IMR-90 (cell line): ENCODE results near the gene ELP4. TPM values are rescaled to one million over a fixed set of nuclear protein-coding genes. Genes with fewer than 3 reads are reported as not detected.

Experiments
- ATAC-seq: fragments of 200-7000 bp; cut with Tn5 transposase; 2 replicates; pipeline ENCODE4 v1.9.1; 2020; ENCODE audit warnings: low read depth, mild to moderate bottlenecking, moderate library complexity
- BruUV-seq: library from RNA; stranded (reverse); fragments of 400-500 nt; replicated peaks from 2 replicates; lab custom pipeline; 2021; lab: Mats Ljungman, UMichigan
- CTCF ChIA-PET: fragments of 300-600 bp; formaldehyde crosslinking; extraction: SDS; loops from one replicate; lab custom pipeline; 2021; ENCODE audit warnings: antibody characterized with exemption; lab: Yijun Ruan, JAX
- POLR2A ChIA-PET: fragments of 300-600 bp; sonication (Branson Sonifier 250); formaldehyde crosslinking; loops from one replicate; lab custom pipeline; 2022; ENCODE audit warnings: antibody characterized with exemption; ENCODE audit not compliant: unreplicated experiment; lab: Charles Lee
- DNase-seq: peaks from one replicate; pipeline ENCODE4 v3.0.0; 2013
- H2AFZ ChIP-seq: replicated peaks from 2 replicates; pipeline ENCODE3; 2013; ENCODE audit warnings: low read length, mild to moderate bottlenecking; ENCODE audit not compliant: poor library complexity
- H2AK5ac ChIP-seq: 2 replicates; pipeline ENCODE4 v1.6.1; 2013; ENCODE audit warnings: low read depth, low read length, inconsistent platforms
- H2AK9ac ChIP-seq: replicated peaks from 2 replicates; pipeline ENCODE3; 2013; ENCODE audit warnings: mild to moderate bottlenecking, low read depth, low read length, moderate library complexity; ENCODE audit not compliant: poor library complexity
- H2BK120ac ChIP-seq: 2 replicates; pipeline ENCODE4 v1.6.1; 2013; ENCODE audit warnings: low read depth, low read length, inconsistent platforms
- H2BK15ac ChIP-seq: 3 replicates; pipeline ENCODE4 v1.6.1; 2013; ENCODE audit warnings: low read depth, low read length, inconsistent platforms
- H2BK20ac ChIP-seq: 2 replicates; pipeline ENCODE4 v1.6.1; 2013; ENCODE audit warnings: low read depth, mild to moderate bottlenecking, inconsistent platforms, low read length, moderate library complexity
- H2BK5ac ChIP-seq: 2 replicates; pipeline ENCODE4 v1.6.1; 2013; ENCODE audit warnings: mild to moderate bottlenecking, low read depth, low read length, inconsistent platforms; ENCODE audit not compliant: poor library complexity, severe bottlenecking
- H3K14ac ChIP-seq: replicated peaks from 2 replicates; pipeline ENCODE4 v1.6.1; 2013; ENCODE audit warnings: low read depth, low read length, inconsistent platforms
- H3K18ac ChIP-seq: 2 replicates; pipeline ENCODE4 v1.6.1; 2013; ENCODE audit warnings: low read depth, low read length, control low read depth
- H3K23ac ChIP-seq: 2 replicates; pipeline ENCODE4 v1.6.1; 2013; ENCODE audit warnings: low read depth, low read length, inconsistent platforms
- H3K27ac ChIP-seq: 2 replicates; pipeline ENCODE4 v1.5.1; 2013; ENCODE audit warnings: mild to moderate bottlenecking, control low read depth, low read length; ENCODE audit not compliant: insufficient read depth
- H3K27me3 ChIP-seq: 2 replicates; pipeline ENCODE4 v1.6.1; 2013; ENCODE audit warnings: low read length; ENCODE audit not compliant: control insufficient read depth, insufficient read depth
- H3K36me3 ChIP-seq: 2 replicates; pipeline ENCODE4 v1.6.1; 2013; ENCODE audit warnings: low read length, mixed read lengths; ENCODE audit not compliant: control insufficient read depth, insufficient read depth
- H3K4ac ChIP-seq: 2 replicates; pipeline ENCODE4 v1.6.1; 2013; ENCODE audit warnings: low read depth, low read length, inconsistent platforms
- H3K4me1 ChIP-seq: 2 replicates; pipeline ENCODE4 v1.6.1; 2013; ENCODE audit warnings: low read length, mixed read lengths; ENCODE audit not compliant: control insufficient read depth, insufficient read depth
- H3K4me2 ChIP-seq: 2 replicates; pipeline ENCODE4 v1.6.1; 2013; ENCODE audit warnings: low read depth, mild to moderate bottlenecking, control low read depth, low read length, moderate library complexity
- H3K4me3 ChIP-seq: 2 replicates; pipeline ENCODE4 v1.5.1; 2013; ENCODE audit warnings: low read depth, mild to moderate bottlenecking, control low read depth, low read length, moderate library complexity; ENCODE audit not compliant: insufficient read depth
- H3K56ac ChIP-seq: 2 replicates; pipeline ENCODE4 v1.6.1; 2013; ENCODE audit warnings: low read length, inconsistent platforms; ENCODE audit not compliant: insufficient read depth; ENCODE audit errors: extremely low read depth
- H3K79me1 ChIP-seq, 2 experiments: 2 replicates each; pipeline ENCODE4 v1.6.1; 2013; ENCODE audit warnings: low read length in 2 of 2, inconsistent platforms in 1 of 2, low read depth in 1 of 2
- H3K9ac ChIP-seq: 2 replicates; pipeline ENCODE4 v1.6.1; 2013; ENCODE audit warnings: low read depth, low read length, control low read depth
- H3K9me1 ChIP-seq: 2 replicates; pipeline ENCODE4 v1.6.1; 2013; ENCODE audit warnings: low read length, inconsistent platforms; ENCODE audit not compliant: insufficient read depth
- H3K9me3 ChIP-seq: 2 replicates; pipeline ENCODE4 v1.6.1; 2013; ENCODE audit warnings: low read length; ENCODE audit not compliant: control insufficient read depth, insufficient read depth
- H4K20me1 ChIP-seq: 2 replicates; pipeline ENCODE4 v1.6.1; 2013; ENCODE audit warnings: low read length, inconsistent platforms; ENCODE audit not compliant: insufficient read depth
- H4K5ac ChIP-seq: 2 replicates; pipeline ENCODE4 v1.6.1; 2013; ENCODE audit warnings: mild to moderate bottlenecking, low read depth, low read length, control low read depth
- H4K8ac ChIP-seq, 2 experiments: 2 replicates each; pipeline ENCODE4 v1.6.1; 2013; ENCODE audit warnings: low read depth in 2 of 2, low read length in 2 of 2, control low read depth in 1 of 2, inconsistent platforms in 1 of 2
- H4K91ac ChIP-seq: 2 replicates; pipeline ENCODE4 v1.6.1; 2013; ENCODE audit warnings: low read depth, low read length, inconsistent platforms; ENCODE audit not compliant: insufficient read depth
- BHLHE40 ChIP-seq: fragments of 150-350 bp; IDR thresholded peaks from 2 replicates; pipeline ENCODE4 v1.6.1; 2016; ENCODE audit warnings: mild to moderate bottlenecking, low read depth, low read length
- CEBPB ChIP-seq: IDR thresholded peaks from 2 replicates; pipeline ENCODE4 v1.6.1; 2012; ENCODE audit warnings: low read depth, low read length, improper control_type of control experiment
- CHD1 ChIP-seq: IDR thresholded peaks from 2 replicates; pipeline ENCODE4 v1.6.1; 2012; ENCODE audit warnings: low read depth, low read length, improper control_type of control experiment
- FOS ChIP-seq: fragments of 150-350 bp; IDR thresholded peaks from 2 replicates; pipeline ENCODE4 v1.6.1; 2016; ENCODE audit warnings: low read depth, low read length
- MAFK ChIP-seq: IDR thresholded peaks from 2 replicates; pipeline ENCODE4 v1.6.1; 2012; ENCODE audit warnings: low read depth, low read length, improper control_type of control experiment
- MAZ ChIP-seq: IDR thresholded peaks from 2 replicates; pipeline ENCODE4 v1.6.1; 2012; ENCODE audit warnings: low read depth, mild to moderate bottlenecking, low read length, improper control_type of control experiment, moderate library complexity, borderline replicate concordance
- MXI1 ChIP-seq: IDR thresholded peaks from 2 replicates; pipeline ENCODE4 v1.6.1; 2012; ENCODE audit warnings: low read depth, mild to moderate bottlenecking, low read length, moderate library complexity, borderline replicate concordance
- NFE2L2 ChIP-seq: fragments of 150-350 bp; IDR thresholded peaks from 2 replicates; pipeline ENCODE4 v1.6.1; 2016; ENCODE audit warnings: low read depth, mild to moderate bottlenecking, low read length
- POLR2A ChIP-seq: IDR thresholded peaks from 2 replicates; pipeline ENCODE4 v1.6.1; 2012; ENCODE audit warnings: mild to moderate bottlenecking, low read depth, low read length
- RAD21 ChIP-seq: IDR thresholded peaks from 2 replicates; pipeline ENCODE4 v1.6.1; 2012; ENCODE audit warnings: low read length, improper control_type of control experiment
- RCOR1 ChIP-seq: IDR thresholded peaks from 2 replicates; pipeline ENCODE4 v1.6.1; 2012; ENCODE audit warnings: mild to moderate bottlenecking, low read length, improper control_type of control experiment; ENCODE audit not compliant: insufficient replicate concordance
- RFX5 ChIP-seq: IDR thresholded peaks from 2 replicates; pipeline ENCODE4 v1.8.0; 2012; ENCODE audit warnings: low read depth, mild to moderate bottlenecking, low read length, moderate library complexity
- SMC3 ChIP-seq: fragments of 150-350 bp; IDR thresholded peaks from 2 replicates; pipeline ENCODE4 v1.6.1; 2016; ENCODE audit warnings: low read depth, mild to moderate bottlenecking, antibody characterized with exemption, low read length, moderate library complexity
- dilution Hi-C: fragments of 300-500 bp; cut with HindIII; formaldehyde crosslinking; loops from one replicate; pipeline ENCODE4 v1.14.3; 2018; ENCODE audit warnings: low sequenced_read_pairs; ENCODE audit not compliant: unreplicated experiment
- in situ Hi-C: fragments of 300-500 bp; cut with MboI; formaldehyde crosslinking; loops from 3 replicates; pipeline ENCODE4 v1.14.3; 2019; ENCODE audit warnings: low sequenced_read_pairs, inconsistent platforms, mixed read lengths
- intact Hi-C: fragments of 100-400 bp; cut with micrococcal nuclease; formaldehyde crosslinking; loops from 2 replicates; pipeline ENCODE4 v1.10.0; 2022
- polyA plus RNA-seq, 3 experiments: library from polyadenylated mRNA; depleted of rRNA; stranded (reverse); fragments of >200 nt; gene quantifications; 2 replicates each; pipeline ENCODE4 v1.2.3, GENCODE V29; 2012; ENCODE audit warnings: low replicate concordance in 1 of 3
- total RNA-seq: library from RNA; depleted of rRNA; stranded (reverse); fragments of >200 nt; gene quantifications from 2 replicates; pipeline ENCODE4 v1.2.3, GENCODE V29; 2012
- TF ChIP-seq, protein P1 (sequence below): conservative IDR thresholded peaks from 2 replicates; pipeline ENCODE4 v1.5.1; 2012; ENCODE audit warnings: mild to moderate bottlenecking, low read depth, low read length, improper control_type of control experiment
- TF ChIP-seq, protein P2 (sequence below): fragments of 150-350 bp; IDR thresholded peaks from 2 replicates; pipeline ENCODE4 v1.6.1; 2017; ENCODE audit warnings: mild to moderate bottlenecking, antibody characterized with exemption, low read length, low read depth
- TF ChIP-seq, protein P3 (sequence below): fragments of 150-350 bp; IDR thresholded peaks from 2 replicates; pipeline ENCODE4 v1.6.1; 2016; ENCODE audit warnings: low read depth, mild to moderate bottlenecking, low read length, moderate library complexity, borderline replicate concordance

Gene ELP4
- total and polyA plus RNA-seq, 2 of the 4 experiments (the other 2 are of a cell fraction), result 8.4 to 20.4 TPM

DNA sequence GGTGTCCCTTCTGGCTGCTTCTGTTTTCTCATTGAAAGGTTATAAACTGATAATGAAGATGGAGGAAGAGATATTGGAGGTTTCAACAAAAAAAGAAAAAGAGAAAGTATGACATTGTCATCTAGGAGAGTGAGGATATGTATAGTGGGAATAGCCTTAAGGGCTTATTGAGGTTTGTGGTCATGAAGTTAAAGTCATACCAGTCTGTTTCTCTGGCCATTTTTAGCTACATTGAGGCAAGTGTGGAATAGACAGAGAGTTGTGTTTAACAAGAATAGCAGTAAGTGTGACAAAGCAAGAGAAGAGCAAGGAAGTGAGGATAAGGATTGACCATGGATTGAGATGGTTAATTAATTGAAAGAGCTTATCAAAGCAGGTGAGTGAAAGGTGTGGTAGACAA, 110.4 kb downstream of the ELP4 start:
- Histone ChIP-seq H3K14ac (no peak overlapping the region), H2AK5ac (no peak overlapping the region), H2BK20ac (no peak overlapping the region), H2AFZ (no peak overlapping the region), H3K79me1 (no peaks in the 10 kb centered on the region), H3K9ac (no peak overlapping the region), H4K8ac (no peak overlapping the region), H4K91ac (no peak overlapping the region), H3K27me3 (no peaks in the 10 kb centered on the region), H3K4me1 (no peaks in the 10 kb centered on the region), H3K9me3 (no peaks in the 10 kb centered on the region), H3K36me3 (no peaks in the 10 kb centered on the region), H2BK15ac (no peak overlapping the region), H3K56ac (no peak overlapping the region), H3K4ac (no peak overlapping the region), H3K4me3 (no peak overlapping the region), H3K9me1 (no peaks in the 10 kb centered on the region), H2AK9ac (no peak overlapping the region), H2BK5ac (no peak overlapping the region), H3K27ac (no peak overlapping the region), H3K18ac (no peak overlapping the region), H4K20me1 (no peaks in the 10 kb centered on the region), H3K23ac (no peak overlapping the region), H4K5ac (no peak overlapping the region), H2BK120ac (no peak overlapping the region), H3K4me2 (no peak overlapping the region)
- dilution Hi-C loops, result no loop called here
- DNase-seq (no peak), ATAC-seq (no peak)
- ChIA-PET CTCF (no interaction called here), POLR2A (no interaction called here)
- intact Hi-C loops, result no loop called here
- TF ChIP-seq MAZ, result no peak
- TF ChIP-seq, protein P1, sequence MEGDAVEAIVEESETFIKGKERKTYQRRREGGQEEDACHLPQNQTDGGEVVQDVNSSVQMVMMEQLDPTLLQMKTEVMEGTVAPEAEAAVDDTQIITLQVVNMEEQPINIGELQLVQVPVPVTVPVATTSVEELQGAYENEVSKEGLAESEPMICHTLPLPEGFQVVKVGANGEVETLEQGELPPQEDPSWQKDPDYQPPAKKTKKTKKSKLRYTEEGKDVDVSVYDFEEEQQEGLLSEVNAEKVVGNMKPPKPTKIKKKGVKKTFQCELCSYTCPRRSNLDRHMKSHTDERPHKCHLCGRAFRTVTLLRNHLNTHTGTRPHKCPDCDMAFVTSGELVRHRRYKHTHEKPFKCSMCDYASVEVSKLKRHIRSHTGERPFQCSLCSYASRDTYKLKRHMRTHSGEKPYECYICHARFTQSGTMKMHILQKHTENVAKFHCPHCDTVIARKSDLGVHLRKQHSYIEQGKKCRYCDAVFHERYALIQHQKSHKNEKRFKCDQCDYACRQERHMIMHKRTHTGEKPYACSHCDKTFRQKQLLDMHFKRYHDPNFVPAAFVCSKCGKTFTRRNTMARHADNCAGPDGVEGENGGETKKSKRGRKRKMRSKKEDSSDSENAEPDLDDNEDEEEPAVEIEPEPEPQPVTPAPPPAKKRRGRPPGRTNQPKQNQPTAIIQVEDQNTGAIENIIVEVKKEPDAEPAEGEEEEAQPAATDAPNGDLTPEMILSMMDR, result no peak
- TF ChIP-seq RAD21, result no peak
- TF ChIP-seq POLR2A, result no peak
- no peak for TF ChIP-seq FOS
- no peak for TF ChIP-seq MXI1
- TF ChIP-seq CEBPB, result no peak
- TF ChIP-seq, protein P2, sequence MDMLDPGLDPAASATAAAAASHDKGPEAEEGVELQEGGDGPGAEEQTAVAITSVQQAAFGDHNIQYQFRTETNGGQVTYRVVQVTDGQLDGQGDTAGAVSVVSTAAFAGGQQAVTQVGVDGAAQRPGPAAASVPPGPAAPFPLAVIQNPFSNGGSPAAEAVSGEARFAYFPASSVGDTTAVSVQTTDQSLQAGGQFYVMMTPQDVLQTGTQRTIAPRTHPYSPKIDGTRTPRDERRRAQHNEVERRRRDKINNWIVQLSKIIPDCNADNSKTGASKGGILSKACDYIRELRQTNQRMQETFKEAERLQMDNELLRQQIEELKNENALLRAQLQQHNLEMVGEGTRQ, result no peak
- no peak for TF ChIP-seq CHD1
- TF ChIP-seq, protein P3, sequence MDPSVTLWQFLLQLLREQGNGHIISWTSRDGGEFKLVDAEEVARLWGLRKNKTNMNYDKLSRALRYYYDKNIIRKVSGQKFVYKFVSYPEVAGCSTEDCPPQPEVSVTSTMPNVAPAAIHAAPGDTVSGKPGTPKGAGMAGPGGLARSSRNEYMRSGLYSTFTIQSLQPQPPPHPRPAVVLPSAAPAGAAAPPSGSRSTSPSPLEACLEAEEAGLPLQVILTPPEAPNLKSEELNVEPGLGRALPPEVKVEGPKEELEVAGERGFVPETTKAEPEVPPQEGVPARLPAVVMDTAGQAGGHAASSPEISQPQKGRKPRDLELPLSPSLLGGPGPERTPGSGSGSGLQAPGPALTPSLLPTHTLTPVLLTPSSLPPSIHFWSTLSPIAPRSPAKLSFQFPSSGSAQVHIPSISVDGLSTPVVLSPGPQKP, result no peak
- TF ChIP-seq NFE2L2, result no peak
- no peak for TF ChIP-seq SMC3
- no peak for TF ChIP-seq RCOR1
- no peak for TF ChIP-seq RFX5
- no peak for TF ChIP-seq BHLHE40
- no peak for TF ChIP-seq MAFK
- no TSS peak for BruUV-seq
- in situ Hi-C loops, result no loop called here
